Activated naive CD4-positive, alpha-beta T cell treated with anti-CD3 and anti-CD28 coated beads for 36 hours (primary cell): ENCODE data around the gene IL22RA1. TPM values are rescaled to one million over a fixed set of nuclear protein-coding genes. Genes with fewer than 3 reads are reported as not detected.

Experiments used
- CTCF ChIA-PET: fragments of 350-600 bp; sonication (Branson Sonifier 250); formaldehyde crosslinking; loops from one replicate; lab custom pipeline; 2021; ENCODE audit warnings: antibody characterized with exemption; lab: Charles Lee
- DNase-seq: peaks from one replicate; pipeline ENCODE4 v3.0.0-alpha.2; 2020
- H3K27ac Mint-ChIP-seq: one replicate; pipeline ENCODE4 v1.8.0; 2021; ENCODE audit warnings: mild to moderate bottlenecking, mixed read lengths
- H3K27me3 Mint-ChIP-seq: one replicate; pipeline ENCODE4 v1.8.0; 2021; ENCODE audit warnings: low read depth, mixed read lengths
- H3K36me3 Mint-ChIP-seq: one replicate; pipeline ENCODE4 v1.8.0; 2021; ENCODE audit warnings: low read depth, mixed read lengths
- H3K4me1 Mint-ChIP-seq: one replicate; pipeline ENCODE4 v1.8.0; 2021; ENCODE audit warnings: low read depth, mixed read lengths
- H3K4me3 Mint-ChIP-seq: one replicate; pipeline ENCODE4 v1.8.0; 2021; ENCODE audit warnings: mild to moderate bottlenecking, moderate library complexity, mixed read lengths
- H3K9me3 Mint-ChIP-seq: one replicate; pipeline ENCODE4 v1.8.0; 2021; ENCODE audit warnings: mixed read lengths
- intact Hi-C: fragments of 100-400 bp; cut with micrococcal nuclease; formaldehyde crosslinking; loops from one replicate; pipeline ENCODE4 v1.15.1; 2023
- total RNA-seq, 2 experiments: library from RNA; stranded (reverse); gene quantifications; one replicate each; pipeline ENCODE4 v1.2.3, GENCODE V29; 2021

The IL22RA1 gene
- total RNA-seq, 2 experiments from 2014 or later = not detected

DNA sequence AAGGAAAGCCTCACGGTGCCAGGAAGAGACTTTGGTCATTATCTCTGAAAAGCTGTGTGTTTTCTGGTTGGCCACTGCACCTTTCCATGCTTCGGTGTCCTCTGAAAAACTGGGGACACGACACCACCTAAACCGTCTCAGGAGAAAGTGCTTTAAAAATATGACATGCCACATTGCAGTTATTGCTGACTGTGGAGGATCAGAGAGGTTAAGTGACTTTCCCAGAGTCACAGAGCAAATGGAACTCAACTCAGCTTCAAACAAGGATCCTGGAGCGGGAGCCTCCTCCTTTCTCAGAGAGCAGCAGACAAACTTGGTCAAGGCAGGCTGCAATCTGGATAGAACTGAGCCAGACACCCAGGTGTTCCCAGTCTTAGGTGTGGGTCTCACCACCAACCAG, 44.8 kb downstream of the IL22RA1 start:
- Mint-ChIP-seq H3K27me3 (no peaks in the 10 kb centered on the region), H3K4me3 (no peak overlapping the region), H3K27ac (no peak overlapping the region), H3K36me3 (no peaks in the 10 kb centered on the region), H3K4me1 (no peaks in the 10 kb centered on the region), H3K9me3 (no peaks in the 10 kb centered on the region)
- intact Hi-C loops = no loop called here
- DNase-seq = no peak
- CTCF ChIA-PET = interaction anchor here (0.6 kb wide), 1 partner anchor 229 kb away, joined by 3 read pairs; no protein-coding TSS in a partner anchor

GRCh38 chr1:24097663-24098062, 45.3 kb downstream of the IL22RA1 start:
- Mint-ChIP-seq H3K36me3 (no peaks in the 10 kb centered on the region), H3K4me3 (no peak overlapping the region), H3K27me3 (no peaks in the 10 kb centered on the region), H3K27ac (no peak overlapping the region), H3K9me3 (no peaks in the 10 kb centered on the region), H3K4me1 (no peaks in the 10 kb centered on the region)
- intact Hi-C loops = no loop called here
- no peak for DNase-seq
- CTCF ChIA-PET = interaction anchor here (0.6 kb wide), 1 partner anchor 229 kb away, joined by 3 read pairs; no protein-coding TSS in a partner anchor

DNA sequence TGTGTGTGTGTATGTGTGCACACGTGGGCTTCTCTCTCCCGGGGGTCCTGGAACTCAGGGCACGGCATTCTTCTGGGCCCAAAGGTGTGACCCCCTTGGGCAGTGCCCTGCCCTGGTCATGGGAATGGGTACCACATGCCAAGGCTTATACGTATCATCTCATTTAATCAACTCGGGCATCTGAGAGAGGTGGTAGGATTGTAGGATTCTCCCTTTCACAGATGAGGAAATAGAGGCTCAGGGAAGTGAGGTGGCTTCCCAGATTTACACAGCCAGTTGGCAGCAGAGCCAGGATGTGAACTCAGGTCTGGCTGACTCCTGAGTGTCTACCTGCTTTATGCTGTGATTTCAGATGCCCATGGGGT, 46.2 kb downstream of the IL22RA1 start:
- CTCF ChIA-PET = no interaction called here
- intact Hi-C loops = no loop called here
- Mint-ChIP-seq H3K9me3 (no peaks in the 10 kb centered on the region), H3K27ac (no peak overlapping the region), H3K4me3 (no peak overlapping the region), H3K36me3 (no peaks in the 10 kb centered on the region), H3K27me3 (no peaks in the 10 kb centered on the region), H3K4me1 (no peaks in the 10 kb centered on the region)
- DNase-seq = no peak

DNA sequence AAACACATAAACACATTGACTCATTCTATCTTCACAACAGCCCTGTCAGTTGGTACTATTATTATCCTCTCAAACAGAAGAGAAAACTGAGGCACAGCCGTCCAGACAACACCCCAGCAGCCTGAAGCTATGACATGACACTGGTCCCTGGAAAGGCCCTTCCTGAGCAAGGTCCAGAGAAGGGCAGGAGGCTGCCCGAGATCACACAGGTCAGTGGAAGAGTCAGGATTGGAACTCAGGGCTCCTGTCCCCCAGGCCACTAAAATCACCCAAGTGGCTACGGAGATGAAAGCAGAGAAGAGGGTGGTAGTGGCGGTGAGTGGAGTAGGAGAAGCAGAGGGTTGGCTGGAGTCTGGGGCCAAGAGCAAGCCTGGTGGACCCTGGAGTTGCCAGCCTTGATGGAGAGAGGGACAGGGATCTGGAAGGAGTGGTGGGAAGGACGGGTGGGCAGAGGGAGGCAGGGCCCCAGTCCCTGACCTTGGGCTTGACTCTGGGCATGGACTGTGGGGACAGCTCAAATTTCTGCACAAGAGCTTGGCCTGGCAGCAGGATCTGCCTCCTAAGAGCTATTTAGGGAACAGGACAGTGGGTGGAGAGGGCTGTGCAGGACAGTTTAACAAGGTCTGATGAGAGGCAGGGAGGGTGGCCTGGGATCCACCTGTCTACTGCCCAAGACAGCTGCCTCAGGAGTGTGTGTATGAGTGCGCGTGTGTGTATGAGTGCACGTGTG, 46.8 kb downstream of the IL22RA1 start:
- intact Hi-C loops = no loop called here
- DNase-seq = no peak
- H3K4me3 Mint-ChIP-seq = no peak overlapping the region
- no peaks in the 10 kb centered on the region for H3K27me3 Mint-ChIP-seq
- no peaks in the 10 kb centered on the region for H3K4me1 Mint-ChIP-seq
- no peak overlapping the region for H3K27ac Mint-ChIP-seq
- CTCF ChIA-PET = interaction anchor here (0.7 kb wide), 1 partner anchor 1357 kb away, joined by 3 read pairs; no protein-coding TSS in a partner anchor
- H3K9me3 Mint-ChIP-seq = no peaks in the 10 kb centered on the region
- H3K36me3 Mint-ChIP-seq = no peaks in the 10 kb centered on the region

DNA sequence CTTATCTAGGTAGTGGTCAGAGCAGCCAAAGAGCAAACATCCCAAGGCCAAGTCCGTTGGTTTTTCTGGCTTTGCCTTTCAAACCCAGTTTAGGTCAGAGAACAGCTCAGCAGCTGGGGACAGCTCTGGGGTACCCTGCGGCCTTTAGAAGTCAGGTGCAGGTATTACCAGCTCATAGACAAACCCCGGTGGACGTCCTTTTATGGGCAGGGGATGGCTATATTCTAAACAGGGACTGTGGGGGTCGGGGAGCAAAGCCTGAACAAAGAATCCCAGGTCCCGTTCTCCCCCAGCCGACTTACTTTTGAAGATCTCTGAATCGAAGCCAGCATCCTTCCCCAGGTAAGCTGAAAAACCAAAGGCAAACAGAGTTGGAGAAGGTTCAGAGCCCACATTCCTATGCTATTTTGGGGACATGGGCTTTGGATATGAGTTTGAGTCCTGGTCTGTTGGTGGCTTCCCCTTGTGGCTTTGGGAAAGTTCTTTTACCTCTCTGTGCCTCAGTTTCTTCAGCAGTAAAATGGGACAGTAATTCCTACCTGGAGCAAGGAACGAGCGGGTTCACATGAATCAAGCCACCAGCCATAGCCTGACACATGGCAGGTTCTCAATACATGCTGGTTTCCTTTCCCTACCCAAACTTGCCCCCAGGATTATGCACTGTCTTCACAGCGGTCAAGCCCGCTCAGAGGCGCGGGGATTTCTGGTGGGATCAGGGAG, 47.6 kb downstream of the IL22RA1 start:
- H3K4me3 Mint-ChIP-seq = no peak overlapping the region
- intact Hi-C loops = no loop called here
- no peaks in the 10 kb centered on the region for H3K27me3 Mint-ChIP-seq
- no peaks in the 10 kb centered on the region for H3K36me3 Mint-ChIP-seq
- no peak for DNase-seq
- no peak overlapping the region for H3K27ac Mint-ChIP-seq
- no peaks in the 10 kb centered on the region for H3K9me3 Mint-ChIP-seq
- CTCF ChIA-PET = no interaction called here
- no peaks in the 10 kb centered on the region for H3K4me1 Mint-ChIP-seq

DNA sequence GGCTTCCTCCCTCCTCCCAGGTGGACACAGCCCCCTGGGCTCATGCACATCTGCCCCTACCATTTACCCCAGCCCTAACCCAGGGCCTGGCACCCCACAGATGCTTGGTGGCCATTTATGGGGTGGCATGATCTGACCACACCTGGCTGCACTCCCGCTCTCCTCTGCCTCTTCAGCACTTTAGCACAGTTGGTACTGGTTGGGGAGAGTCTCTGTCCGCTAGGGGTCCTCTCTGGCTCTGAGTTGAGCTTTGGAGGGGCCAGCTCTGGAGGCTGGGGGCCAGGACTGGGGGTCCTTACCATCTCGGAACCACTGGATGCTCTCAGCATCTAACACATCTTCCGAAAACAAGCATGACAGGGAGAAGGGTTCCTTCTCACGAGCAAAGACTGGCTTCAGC, 48.4 kb downstream of the IL22RA1 start:
- Mint-ChIP-seq H3K9me3 (no peaks in the 10 kb centered on the region), H3K36me3 (no peaks in the 10 kb centered on the region), H3K4me3 (no peak overlapping the region), H3K27ac (no peak overlapping the region), H3K4me1 (no peaks in the 10 kb centered on the region), H3K27me3 (no peaks in the 10 kb centered on the region)
- no peak for DNase-seq
- CTCF ChIA-PET = interaction anchor here (0.7 kb wide), 1 partner anchor 246 kb away, joined by 6 read pairs; no protein-coding TSS in a partner anchor
- intact Hi-C loops = no loop called here

GRCh38 chr1:24093732-24094131, 49.2 kb downstream of the IL22RA1 start:
- intact Hi-C loops = no loop called here
- no peak overlapping the region for H3K27ac Mint-ChIP-seq
- H3K36me3 Mint-ChIP-seq = no peaks in the 10 kb centered on the region
- DNase-seq = no peak
- no peaks in the 10 kb centered on the region for H3K27me3 Mint-ChIP-seq
- CTCF ChIA-PET = interaction anchor here (0.7 kb wide), 1 partner anchor 245 kb away, joined by 6 read pairs; no protein-coding TSS in a partner anchor
- no peaks in the 10 kb centered on the region for H3K9me3 Mint-ChIP-seq
- no peak overlapping the region for H3K4me3 Mint-ChIP-seq
- H3K4me1 Mint-ChIP-seq = no peaks in the 10 kb centered on the region

GRCh38 chr1:24092979-24093378, 50.0 kb downstream of the IL22RA1 start:
- CTCF ChIA-PET = no interaction called here
- H3K9me3 Mint-ChIP-seq = no peaks in the 10 kb centered on the region
- H3K4me3 Mint-ChIP-seq = no peak overlapping the region
- no peaks in the 10 kb centered on the region for H3K4me1 Mint-ChIP-seq
- intact Hi-C loops = no loop called here
- no peak overlapping the region for H3K27ac Mint-ChIP-seq
- no peaks in the 10 kb centered on the region for H3K36me3 Mint-ChIP-seq
- DNase-seq = no peak
- H3K27me3 Mint-ChIP-seq = no peaks in the 10 kb centered on the region

GRCh38 chr1:24091971-24092482, 50.9 kb downstream of the IL22RA1 start:
- H3K36me3 Mint-ChIP-seq = no peaks in the 10 kb centered on the region
- H3K27me3 Mint-ChIP-seq = no peaks in the 10 kb centered on the region
- intact Hi-C loops = no loop called here
- DNase-seq = peak; percentile 20
- H3K4me3 Mint-ChIP-seq = no peak overlapping the region
- H3K27ac Mint-ChIP-seq = no peak overlapping the region
- no peaks in the 10 kb centered on the region for H3K9me3 Mint-ChIP-seq
- H3K4me1 Mint-ChIP-seq = no peaks in the 10 kb centered on the region
- CTCF ChIA-PET = no interaction called here

DNA sequence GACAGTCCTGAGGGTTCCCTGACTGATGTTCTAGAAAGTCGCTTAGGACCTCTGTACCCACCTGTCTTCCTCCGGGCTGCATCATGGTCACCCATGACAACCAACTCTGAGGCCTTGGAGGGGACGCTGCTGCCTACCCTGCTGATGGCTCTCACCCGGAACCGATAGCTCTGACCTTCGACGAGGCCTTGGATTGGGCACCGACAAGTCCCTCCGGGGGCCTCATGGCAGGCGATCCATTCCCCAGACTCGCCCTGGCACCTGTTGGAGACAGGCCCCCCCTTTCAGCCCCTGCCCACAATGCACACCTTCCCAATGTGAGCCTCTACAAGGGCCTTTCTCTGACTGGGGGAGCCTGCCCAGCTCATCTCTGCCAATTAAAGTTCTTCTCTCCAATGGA, 52.2 kb downstream of the IL22RA1 start:
- Mint-ChIP-seq H3K4me1 (no peaks in the 10 kb centered on the region), H3K27ac (no peak overlapping the region), H3K9me3 (no peaks in the 10 kb centered on the region), H3K36me3 (no peaks in the 10 kb centered on the region), H3K27me3 (no peaks in the 10 kb centered on the region), H3K4me3 (no peak overlapping the region)
- DNase-seq = no peak
- intact Hi-C loops = no loop called here
- CTCF ChIA-PET = no interaction called here

DNA sequence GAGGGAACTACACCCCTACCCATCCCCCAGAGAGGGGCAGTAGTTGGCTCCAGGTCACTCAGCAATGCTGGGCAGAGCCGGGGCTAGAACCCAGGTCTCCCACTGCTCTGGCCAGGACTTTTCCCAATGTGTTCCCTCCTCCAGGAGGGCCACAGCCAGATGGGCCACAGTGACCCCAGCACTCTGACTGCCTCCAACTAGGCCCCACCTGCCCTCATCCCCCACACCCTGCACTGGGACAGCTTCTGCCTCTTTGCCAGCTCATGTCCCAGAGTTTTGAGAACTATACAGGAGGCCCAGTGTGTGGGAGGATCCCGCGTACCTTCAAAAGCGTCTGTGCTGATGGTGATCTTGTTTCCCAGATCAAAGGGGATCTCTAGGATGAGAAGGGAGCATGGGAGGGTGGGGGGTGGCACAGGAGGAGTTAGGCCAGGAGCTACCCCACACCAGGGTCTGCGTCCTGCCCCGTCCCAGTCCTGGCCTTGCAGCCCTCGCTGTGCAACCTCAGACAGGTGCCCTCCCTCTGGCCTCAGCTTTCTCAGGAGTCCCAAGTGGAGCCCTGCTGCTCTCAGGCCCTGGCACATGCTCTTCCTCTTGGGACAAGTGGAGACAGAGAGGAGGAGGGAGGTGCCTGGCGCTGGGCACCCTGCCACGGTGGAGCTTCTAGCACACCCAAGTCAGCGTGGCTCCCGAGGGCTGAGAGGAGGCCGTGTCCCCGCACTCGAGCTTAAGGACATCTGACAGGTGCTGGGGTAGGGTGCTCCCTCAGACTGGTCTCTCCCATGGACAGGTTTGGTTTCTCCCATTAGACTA, 53.0 kb downstream of the IL22RA1 start:
- no peak for DNase-seq
- Mint-ChIP-seq H3K27ac (no peak overlapping the region), H3K4me3 (no peak overlapping the region), H3K9me3 (no peaks in the 10 kb centered on the region), H3K27me3 (no peaks in the 10 kb centered on the region), H3K36me3 (no peaks in the 10 kb centered on the region), H3K4me1 (no peaks in the 10 kb centered on the region)
- CTCF ChIA-PET = no interaction called here
- intact Hi-C loops = no loop called here

DNA sequence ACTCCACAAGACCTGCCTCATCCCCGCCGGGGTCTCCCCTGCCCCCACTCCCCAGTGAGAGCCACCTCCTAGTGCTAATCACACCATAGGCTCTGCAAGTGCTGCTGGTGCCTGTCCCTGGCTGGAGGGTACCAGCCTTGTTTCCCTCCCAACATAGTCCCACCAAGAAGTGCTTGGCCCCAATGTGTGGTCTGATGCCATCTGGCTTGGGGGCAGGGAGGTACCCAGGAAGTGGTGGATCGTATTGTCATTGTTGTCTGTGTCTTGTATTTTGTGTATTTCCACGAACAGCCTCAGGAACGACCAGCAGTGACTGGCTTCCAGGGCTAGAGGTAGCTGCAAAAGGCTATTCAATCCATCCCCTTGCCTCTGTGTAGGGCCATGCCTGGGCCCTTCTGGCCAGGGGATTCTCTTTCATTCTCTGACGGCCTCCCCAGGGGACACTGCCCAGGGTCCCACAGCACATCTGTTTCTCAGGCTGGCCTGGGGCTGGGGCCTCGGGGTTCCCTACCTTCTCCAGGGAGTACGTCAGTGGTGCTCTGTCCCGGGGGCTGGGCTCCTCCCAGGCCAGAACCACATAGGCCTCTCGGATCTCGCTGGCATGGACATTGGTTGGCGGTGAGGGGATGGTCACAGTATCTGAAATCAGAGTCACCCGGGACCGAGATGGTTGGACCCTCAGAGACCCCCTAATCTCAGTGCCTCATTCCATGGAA, 53.8 kb downstream of the IL22RA1 start:
- Mint-ChIP-seq H3K27ac (no peak overlapping the region), H3K27me3 (no peaks in the 10 kb centered on the region), H3K4me3 (no peak overlapping the region), H3K9me3 (no peaks in the 10 kb centered on the region), H3K4me1 (no peaks in the 10 kb centered on the region), H3K36me3 (no peaks in the 10 kb centered on the region)
- no peak for DNase-seq
- CTCF ChIA-PET = no interaction called here
- intact Hi-C loops = no loop called here
